ENCODE results near the gene RBKS. TPM values are rescaled to one million over a fixed set of nuclear protein-coding genes. Genes with fewer than 3 reads are reported as not detected.

RBKS gene
- total RNA-seq, 1 donor from 2014 or later = 0.80 TPM

DNA sequence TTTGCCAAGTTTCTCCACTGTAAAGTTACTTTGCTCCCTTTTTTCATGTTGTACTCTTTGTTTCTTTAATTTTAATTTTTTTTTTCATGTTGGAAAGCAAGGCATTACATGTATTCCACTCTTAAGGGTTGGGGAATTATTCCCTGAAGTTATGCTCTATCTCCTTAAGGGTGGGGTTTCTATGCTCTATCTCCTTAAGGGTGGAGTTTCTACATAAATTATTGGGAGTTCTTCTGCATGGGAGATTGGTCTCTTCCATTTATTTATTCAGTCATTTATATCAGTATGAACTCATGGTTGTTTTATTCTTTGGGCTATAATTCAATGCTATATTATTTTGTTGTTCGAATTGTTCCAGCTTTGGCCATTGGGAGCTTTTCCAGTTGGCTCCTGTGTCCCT is 107.5 kb downstream of the RBKS start:
- Mint-ChIP-seq H3K27me3 (ENCODE audit: low read depth) (no peaks in the 10 kb centered on the region), H3K27ac (no peak overlapping the region), H3K4me1 (peaks cover 4% of the 10 kb centered on the region), H3K9me3 (no peaks in the 10 kb centered on the region), H3K4me3 (no peak overlapping the region), H3K36me3 (peaks cover 15% of the 10 kb centered on the region)
- TF ChIP-seq CTCF (IDR thresholded peaks at IDR 0.05; ENCODE audit: unreplicated experiment) = no peak
- DNase-seq (ENCODE audit: low spot score in 2 of 2, unreplicated experiment in 2 of 2) = no peak

DNA sequence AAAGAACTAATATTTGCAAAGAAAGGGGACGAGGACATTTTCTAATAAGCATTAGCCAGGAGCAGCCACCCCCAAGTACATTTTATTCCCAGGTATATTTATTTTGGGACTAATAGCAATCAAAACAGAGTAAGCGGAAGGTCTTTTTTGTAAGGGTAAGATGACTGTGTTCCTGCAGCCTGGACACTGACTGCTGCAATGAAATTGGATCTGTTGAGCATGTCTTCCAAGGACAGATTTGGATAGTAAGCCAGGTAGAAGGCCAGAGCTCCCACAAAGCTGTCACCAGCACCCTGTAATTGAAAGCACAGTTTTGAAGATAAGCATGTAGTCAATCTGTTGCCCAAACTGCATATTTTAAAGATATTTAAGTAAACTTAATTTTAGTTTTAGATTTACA is 108.7 kb downstream of the RBKS start:
- Mint-ChIP-seq H3K36me3 (peaks cover 15% of the 10 kb centered on the region), H3K4me3 (no peak overlapping the region), H3K27me3 (ENCODE audit: low read depth) (no peaks in the 10 kb centered on the region), H3K4me1 (peaks cover 6% of the 10 kb centered on the region), H3K9me3 (no peaks in the 10 kb centered on the region), H3K27ac (no peak overlapping the region)
- TF ChIP-seq CTCF (IDR thresholded peaks at IDR 0.05; ENCODE audit: unreplicated experiment) = no peak
- DNase-seq (ENCODE audit: low spot score in 2 of 2, unreplicated experiment in 2 of 2) = no peak

DNA sequence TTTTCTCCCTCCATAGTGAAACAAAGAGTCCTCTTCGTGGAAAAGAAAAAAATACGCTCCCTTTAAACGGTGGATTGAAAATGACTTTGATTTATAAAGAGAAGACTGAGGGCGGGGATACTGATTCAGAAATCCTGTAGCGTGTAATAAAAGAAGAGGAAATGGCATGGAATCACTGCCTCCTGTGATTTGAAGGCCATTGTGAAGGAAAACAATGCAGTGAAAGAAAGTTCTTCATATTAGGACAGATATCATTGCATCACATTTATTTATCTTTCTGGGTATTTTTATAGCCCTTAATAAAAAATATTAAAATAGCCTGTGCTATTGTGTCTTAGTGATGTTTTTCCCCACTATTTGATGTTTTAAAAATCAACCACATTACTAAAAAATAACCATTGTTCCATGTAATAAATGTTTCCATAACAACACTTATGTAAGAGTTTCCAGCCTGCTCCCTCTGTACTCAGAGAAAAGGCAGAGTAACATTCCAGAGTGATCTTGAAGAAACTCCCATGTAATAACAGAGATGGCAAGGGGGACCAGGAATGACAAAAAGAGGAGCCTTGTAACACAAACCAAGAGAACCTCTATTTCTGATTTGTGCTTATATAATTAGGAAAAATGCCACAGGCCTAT is 110.7 kb downstream of the RBKS start:
- peaks cover 19% of the 10 kb centered on the region for H3K4me1 Mint-ChIP-seq
- TF ChIP-seq CTCF (IDR thresholded peaks at IDR 0.05; ENCODE audit: unreplicated experiment) = no peak
- peaks cover 18% of the 10 kb centered on the region for H3K36me3 Mint-ChIP-seq
- DNase-seq (ENCODE audit: low spot score in 2 of 2, unreplicated experiment in 2 of 2) = no peak
- peak overlapping the region; percentile 71 for H3K27ac Mint-ChIP-seq
- H3K4me3 Mint-ChIP-seq = no peak overlapping the region
- no peaks in the 10 kb centered on the region for H3K27me3 Mint-ChIP-seq (ENCODE audit: low read depth)
- no peaks in the 10 kb centered on the region for H3K9me3 Mint-ChIP-seq

GRCh38 chr2:27776696-27777095 is 113.5 kb downstream of the RBKS start:
- peaks cover 39% of the 10 kb centered on the region for H3K4me1 Mint-ChIP-seq
- H3K27ac Mint-ChIP-seq = peak overlapping the region; percentile 95
- no peak for DNase-seq (ENCODE audit: low spot score in 2 of 2, unreplicated experiment in 2 of 2)
- H3K27me3 Mint-ChIP-seq (ENCODE audit: low read depth) = no peaks in the 10 kb centered on the region
- H3K36me3 Mint-ChIP-seq = peaks cover 15% of the 10 kb centered on the region
- H3K4me3 Mint-ChIP-seq = no peak overlapping the region
- no peaks in the 10 kb centered on the region for H3K9me3 Mint-ChIP-seq
- TF ChIP-seq CTCF (IDR thresholded peaks at IDR 0.05; ENCODE audit: unreplicated experiment) = no peak

DNA sequence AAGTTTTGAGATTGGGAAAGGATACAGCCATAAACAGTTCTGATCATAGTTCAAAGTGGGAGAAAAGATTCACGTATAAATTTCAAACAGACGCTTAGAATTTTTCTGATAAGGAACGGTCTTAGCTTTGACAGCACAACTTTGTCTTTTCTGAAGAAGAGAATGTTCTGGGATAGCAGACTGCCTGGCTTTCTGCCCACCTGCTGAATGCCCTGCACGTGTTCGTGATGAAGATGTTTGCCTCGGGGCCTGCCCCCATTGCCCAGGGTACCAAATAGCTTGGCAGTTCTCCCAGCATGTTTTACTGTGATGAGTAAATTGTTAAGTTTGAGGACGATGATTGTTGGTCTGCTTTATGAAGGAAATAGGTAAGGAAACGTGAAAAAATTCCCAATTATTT is 114.1 kb downstream of the RBKS start:
- peaks cover 15% of the 10 kb centered on the region for H3K36me3 Mint-ChIP-seq
- H3K4me1 Mint-ChIP-seq = peaks cover 43% of the 10 kb centered on the region
- H3K27ac Mint-ChIP-seq = peak overlapping the region; percentile 95
- DNase-seq (ENCODE audit: low spot score in 2 of 2, unreplicated experiment in 2 of 2) = peak in 1 of 2 experiments; percentile 55
- TF ChIP-seq CTCF (IDR thresholded peaks at IDR 0.05; ENCODE audit: unreplicated experiment) = no peak
- no peak overlapping the region for H3K4me3 Mint-ChIP-seq
- no peaks in the 10 kb centered on the region for H3K9me3 Mint-ChIP-seq
- no peaks in the 10 kb centered on the region for H3K27me3 Mint-ChIP-seq (ENCODE audit: low read depth)

DNA sequence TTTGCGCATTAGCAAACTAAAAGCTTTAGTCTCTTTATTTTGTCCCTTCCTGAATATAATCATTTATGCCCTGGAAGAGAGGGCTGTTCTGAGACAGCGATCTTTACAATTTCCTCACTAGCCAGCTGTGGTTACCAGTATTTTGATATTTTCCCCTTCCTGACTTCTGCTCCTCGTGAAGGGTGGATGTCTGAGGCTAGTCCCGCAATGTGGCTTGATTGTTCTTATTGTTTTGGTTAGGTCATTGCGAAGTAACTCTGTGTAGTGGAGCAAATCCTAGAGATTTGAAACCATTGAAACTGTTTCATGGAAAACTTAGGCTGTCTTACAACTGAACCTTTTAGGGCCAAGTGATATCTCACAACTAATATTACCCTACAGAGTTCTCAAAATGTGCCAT is 116.2 kb downstream of the RBKS start:
- DNase-seq (ENCODE audit: low spot score in 2 of 2, unreplicated experiment in 2 of 2) = no peak
- peak overlapping the region; percentile 64 for H3K27ac Mint-ChIP-seq
- H3K27me3 Mint-ChIP-seq (ENCODE audit: low read depth) = no peaks in the 10 kb centered on the region
- peaks cover 13% of the 10 kb centered on the region for H3K36me3 Mint-ChIP-seq
- TF ChIP-seq CTCF (IDR thresholded peaks at IDR 0.05; ENCODE audit: unreplicated experiment) = no peak
- H3K4me3 Mint-ChIP-seq = peak overlapping the region; percentile 51
- H3K4me1 Mint-ChIP-seq = peaks cover 49% of the 10 kb centered on the region
- H3K9me3 Mint-ChIP-seq = no peaks in the 10 kb centered on the region
